Measurements from ENCODE around the gene CTSW. TPM values are rescaled to one million over a fixed set of nuclear protein-coding genes. Genes with fewer than 3 reads are reported as not detected.

Gene CTSW
- total RNA-seq, 2 experiments from 2014 or later: 20.6 to 21.6 TPM

GRCh38 chr11:65867284-65868071, 12.2 kb upstream of the CTSW start:
- CTCF ChIA-PET: no interaction called here
- DNase-seq (peak in 1 of 14 experiments; percentile 32), ATAC-seq (ENCODE audit: poor library complexity) (no peak)
- Histone ChIP-seq H3K9me3 (ENCODE audit: control insufficient read depth in 1 of 2, insufficient read depth in 1 of 2, low read length in 2 of 2) (no peaks in the 10 kb centered on the region), H3K4me3 (ENCODE audit: low read length) (no peak overlapping the region), H3K36me3 (ENCODE audit: insufficient read depth, low read length) (peaks cover 56% of the 10 kb centered on the region), H3K4me1 (ENCODE audit: insufficient read depth, low read length) (peaks cover 41% of the 10 kb centered on the region), H3K27me3 (ENCODE audit: control insufficient read depth in 1 of 2, insufficient read depth in 2 of 2, low read length in 2 of 2) (no peaks in the 10 kb centered on the region), H3K27ac (ENCODE audit: low read depth in 1 of 2, low read length in 2 of 2) (no peak overlapping the region)
- TF ChIP-seq CTCF (IDR thresholded peaks at IDR 0.05): no peak
- Mint-ChIP-seq H3K27me3 (no peaks in the 10 kb centered on the region), H3K9me3 (no peaks in the 10 kb centered on the region), H3K4me3 (peak overlapping the region; percentile 25), H3K36me3 (ENCODE audit: low read depth) (peaks cover 50% of the 10 kb centered on the region), H3K27ac (no peak overlapping the region), H3K4me1 (ENCODE audit: low read depth) (peaks cover 12% of the 10 kb centered on the region)
- POLR2A ChIA-PET: interaction anchor here (1.3 to 7.1 kb wide), 3 partner anchors 8 to 23 kb away, joined by 6 to 137 read pairs (median 6); partner anchors contain the start of genes CCDC85B, CFL1 and MUS81
- intact Hi-C loops (cut with DNase I, micrococcal nuclease): no loop called here

GRCh38 chr11:65868076-65868667, 11.5 kb upstream of the CTSW start:
- DNase-seq (peak in 5 of 14 experiments; percentile 34 to 58 (median 40)), ATAC-seq (ENCODE audit: poor library complexity) (peak; percentile 87)
- H3K36me3 ChIP-seq (ENCODE audit: insufficient read depth, low read length): peaks cover 49% of the 10 kb centered on the region
- ChIA-PET POLR2A (interaction anchor here (0.8 to 7.1 kb wide), 3 partner anchors 9 to 369 kb away, joined by 3 to 137 read pairs (median 6); partner anchors contain the start of genes CCDC85B, CFL1, MALAT1 and MUS81), CTCF (interaction anchor here (1.2 to 1.8 kb wide), 2 partner anchors 8 to 23 kb away, joined by 3 to 14 read pairs; partner anchors contain the start of genes CCDC85B and MUS81)
- H3K27ac Mint-ChIP-seq: peak overlapping the region; percentile 24
- no peak overlapping the region for H3K4me3 ChIP-seq (ENCODE audit: low read length)
- no peaks in the 10 kb centered on the region for H3K27me3 ChIP-seq (ENCODE audit: control insufficient read depth in 1 of 2, insufficient read depth in 2 of 2, low read length in 2 of 2)
- H3K4me3 Mint-ChIP-seq: peak overlapping the region; percentile 38
- H3K27ac ChIP-seq (ENCODE audit: low read depth in 1 of 2, low read length in 2 of 2): no peak overlapping the region
- H3K9me3 Mint-ChIP-seq: no peaks in the 10 kb centered on the region
- no peaks in the 10 kb centered on the region for H3K9me3 ChIP-seq (ENCODE audit: control insufficient read depth in 1 of 2, insufficient read depth in 1 of 2, low read length in 2 of 2)
- intact Hi-C loops (cut with DNase I, micrococcal nuclease): no loop called here
- no peak for TF ChIP-seq CTCF (IDR thresholded peaks at IDR 0.05)
- H3K4me1 ChIP-seq (ENCODE audit: insufficient read depth, low read length): peaks cover 38% of the 10 kb centered on the region
- no peaks in the 10 kb centered on the region for H3K27me3 Mint-ChIP-seq
- H3K36me3 Mint-ChIP-seq (ENCODE audit: low read depth): peaks cover 43% of the 10 kb centered on the region
- H3K4me1 Mint-ChIP-seq (ENCODE audit: low read depth): peaks cover 11% of the 10 kb centered on the region

- Mint-ChIP-seq H3K36me3 (ENCODE audit: low read depth) (peaks cover 35% of the 10 kb centered on the region), H3K4me1 (ENCODE audit: low read depth) (peaks cover 16% of the 10 kb centered on the region), H3K27me3 (no peaks in the 10 kb centered on the region), H3K9me3 (no peaks in the 10 kb centered on the region), H3K4me3 (no peak overlapping the region), H3K27ac (peak overlapping the region; percentile 24)
- ATAC-seq (ENCODE audit: poor library complexity) (no peak), DNase-seq (peak in 1 of 14 experiments; percentile 1)
- intact Hi-C loops (cut with DNase I, micrococcal nuclease): no loop called here
- no peak for TF ChIP-seq CTCF (IDR thresholded peaks at IDR 0.05)
- Histone ChIP-seq H3K4me1 (ENCODE audit: insufficient read depth, low read length) (peaks cover 38% of the 10 kb centered on the region), H3K27me3 (ENCODE audit: control insufficient read depth in 1 of 2, insufficient read depth in 2 of 2, low read length in 2 of 2) (no peaks in the 10 kb centered on the region), H3K9me3 (ENCODE audit: control insufficient read depth in 1 of 2, insufficient read depth in 1 of 2, low read length in 2 of 2) (no peaks in the 10 kb centered on the region), H3K27ac (ENCODE audit: low read depth in 1 of 2, low read length in 2 of 2) (no peak overlapping the region), H3K36me3 (ENCODE audit: insufficient read depth, low read length) (peaks cover 42% of the 10 kb centered on the region), H3K4me3 (ENCODE audit: low read length) (no peak overlapping the region)
- ChIA-PET POLR2A (interaction anchor here (0.8 to 7.1 kb wide), 4 partner anchors 9 to 370 kb away, joined by 3 to 137 read pairs (median 4); partner anchors contain the start of genes CCDC85B, CFL1, FIBP and MALAT1), CTCF (interaction anchor here (1.0 to 1.8 kb wide), 3 partner anchors 9 to 22 kb away, joined by 3 to 14 read pairs (median 3); partner anchors contain the start of genes CCDC85B and MUS81)
These were observed 10.7 kb upstream of the CTSW start for GRCh38 chr11:65868907-65869306.

Data from CD4-positive, alpha-beta T cell (primary cell).